Activated CD4-positive, alpha-beta T cell treated with anti-CD3 and anti-CD28 coated beads, Interleukin-2, amount 10 ng/mL, durations not matched to agents 24 days and 14 days (primary cell): Measurements from ENCODE around the gene SLF2. TPM values are rescaled to one million over a fixed set of nuclear protein-coding genes. Genes with fewer than 3 reads are reported as not detected.

Experiments
- DNase-seq: peaks from one replicate; pipeline ENCODE4 v3.0.0; 2022
- H3K27ac Mint-ChIP-seq: one replicate; pipeline ENCODE4 v1.8.0; 2022; ENCODE audit warnings: mild to moderate bottlenecking, mixed read lengths
- H3K27me3 Mint-ChIP-seq: one replicate; pipeline ENCODE4 v1.8.0; 2022; ENCODE audit warnings: mixed read lengths
- H3K36me3 Mint-ChIP-seq: one replicate; pipeline ENCODE4 v1.8.0; 2022; ENCODE audit warnings: low read depth, mild to moderate bottlenecking, mixed read lengths
- H3K4me1 Mint-ChIP-seq: one replicate; pipeline ENCODE4 v1.8.0; 2021; ENCODE audit warnings: mixed read lengths
- H3K4me3 Mint-ChIP-seq: one replicate; pipeline ENCODE4 v1.8.0; 2022; ENCODE audit warnings: mild to moderate bottlenecking, moderate library complexity, mixed read lengths
- H3K9me3 Mint-ChIP-seq: one replicate; pipeline ENCODE4 v1.8.0; 2021; ENCODE audit warnings: mixed read lengths
- intact Hi-C: fragments of 100-400 bp; cut with micrococcal nuclease; formaldehyde crosslinking; loops from one replicate; pipeline ENCODE4 v1.15.1; 2023
- total RNA-seq: library from RNA; stranded (reverse); gene quantifications from 2 replicates; pipeline ENCODE4 v1.2.3, GENCODE V29; 2022

Gene SLF2
- total RNA-seq, 1 donor from 2014 or later = 35.3 TPM

DNA sequence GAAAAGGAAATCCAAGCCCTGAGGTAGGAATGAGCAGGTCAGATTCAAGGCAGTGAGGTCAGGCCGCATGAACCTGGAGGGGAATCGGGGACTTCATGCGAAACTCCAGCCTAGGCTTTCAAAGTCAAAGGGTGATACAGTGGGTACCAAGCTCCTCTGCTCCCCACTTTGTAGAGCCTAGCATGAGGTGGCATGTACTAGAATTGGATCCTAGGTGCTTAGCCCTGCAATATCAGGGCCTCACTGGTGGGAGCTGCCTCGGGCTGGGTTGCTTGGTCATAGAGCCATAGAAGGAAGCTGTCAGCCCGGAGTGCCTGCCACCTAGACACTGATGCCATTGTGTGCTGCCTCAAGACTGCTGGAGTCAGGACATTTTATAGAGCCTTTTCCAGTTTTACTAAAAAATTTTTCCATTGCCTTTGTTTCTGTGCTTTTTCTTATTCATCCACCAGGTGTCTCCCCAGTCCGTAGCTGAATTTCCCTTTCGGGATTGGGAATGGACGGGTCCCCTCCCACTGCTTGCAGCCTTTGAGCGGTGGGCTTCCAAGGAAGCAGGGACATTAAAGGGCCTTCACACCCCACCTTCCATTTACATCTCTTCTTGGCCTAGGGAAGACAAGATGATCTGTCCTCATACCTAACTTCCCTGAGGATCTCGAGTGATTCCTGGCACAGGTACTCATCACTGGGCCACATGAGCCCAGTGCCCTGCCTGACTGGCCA lies 81.4 kb downstream of the SLF2 start:
- intact Hi-C loops = no loop called here
- Mint-ChIP-seq H3K4me1 (peaks cover 27% of the 10 kb centered on the region), H3K9me3 (no peaks in the 10 kb centered on the region), H3K36me3 (peaks cover 43% of the 10 kb centered on the region), H3K27me3 (no peaks in the 10 kb centered on the region), H3K27ac (no peak overlapping the region), H3K4me3 (no peak overlapping the region)
- no peak for DNase-seq

DNA sequence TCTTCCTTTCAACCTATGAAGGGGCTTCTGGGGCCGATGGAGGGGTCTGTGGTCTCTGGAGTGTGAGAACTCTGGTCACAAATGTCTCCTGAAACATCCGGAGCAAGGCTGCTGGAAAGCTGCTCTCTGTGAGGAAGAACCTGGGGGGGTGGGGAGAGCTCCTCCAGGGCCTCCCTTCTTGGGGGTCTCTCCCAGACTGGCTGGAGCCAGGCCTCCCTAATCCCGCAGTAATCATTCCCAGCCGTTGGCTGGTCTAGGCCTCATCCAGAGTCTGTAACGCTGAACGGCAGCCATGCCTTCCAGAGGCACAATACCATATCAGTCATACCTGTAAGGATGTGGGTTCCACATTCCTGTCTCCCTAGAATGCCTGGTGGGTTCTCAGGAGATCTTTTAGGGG lies 82.4 kb downstream of the SLF2 start:
- H3K9me3 Mint-ChIP-seq = no peaks in the 10 kb centered on the region

DNA sequence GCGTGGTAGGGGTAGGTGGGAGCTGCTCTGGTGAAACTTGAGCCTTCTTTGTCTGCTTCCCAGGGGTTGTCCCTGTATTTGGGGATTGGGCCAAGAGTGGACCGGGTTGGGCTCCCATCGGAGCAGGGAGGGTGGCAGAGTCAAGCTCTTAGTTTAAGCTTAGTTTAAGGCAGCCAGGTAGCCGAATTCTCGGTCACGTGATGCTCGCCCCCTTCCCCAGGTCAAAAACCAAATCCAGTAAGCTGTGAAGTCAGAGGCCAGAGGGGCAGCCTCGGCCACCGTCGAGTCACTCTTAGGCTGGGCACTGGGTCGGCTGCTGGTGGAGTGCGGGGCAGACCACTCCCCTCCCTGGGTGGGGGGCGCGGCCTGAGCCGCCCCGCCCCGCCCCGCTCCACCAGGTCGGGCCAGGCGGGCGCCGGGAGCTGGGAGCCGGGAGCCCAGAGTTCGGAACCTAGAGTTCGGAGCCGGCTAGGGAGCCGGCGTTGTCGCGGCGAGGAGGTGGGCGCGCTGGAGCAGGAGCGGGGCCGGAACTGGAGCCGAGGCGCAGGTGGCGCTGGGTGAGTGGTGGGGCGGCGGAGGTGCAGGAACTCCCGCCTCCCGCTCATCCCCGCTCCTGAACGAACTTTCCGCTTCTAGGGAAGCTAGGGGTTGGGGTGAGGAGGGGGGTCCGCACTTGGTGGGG lies 84.1 kb downstream of the SLF2 start:
- Mint-ChIP-seq H3K27me3 (no peaks in the 10 kb centered on the region), H3K4me3 (peak overlapping the region; percentile 83), H3K36me3 (peaks cover 22% of the 10 kb centered on the region), H3K27ac (peak overlapping the region; percentile 89), H3K9me3 (no peaks in the 10 kb centered on the region), H3K4me1 (peaks cover 22% of the 10 kb centered on the region)
- intact Hi-C loops = loop anchor here (1.0 kb wide), 3 partner anchors 10 to 35 kb away; partner anchors contain the start of genes MRPL43, SEMA4G and TWNK
- peak; percentile 83 for DNase-seq

More for the DNA sequence above, 82.4 kb downstream of the SLF2 start:
- Mint-ChIP-seq H3K27ac (no peak overlapping the region), H3K4me3 (no peak overlapping the region), H3K4me1 (peaks cover 25% of the 10 kb centered on the region), H3K27me3 (no peaks in the 10 kb centered on the region), H3K36me3 (peaks cover 36% of the 10 kb centered on the region)
- intact Hi-C loops = no loop called here
- DNase-seq = no peak

- Mint-ChIP-seq H3K9me3 (no peaks in the 10 kb centered on the region), H3K4me3 (peak overlapping the region; percentile 83), H3K27me3 (no peaks in the 10 kb centered on the region), H3K36me3 (peaks cover 20% of the 10 kb centered on the region), H3K4me1 (peaks cover 22% of the 10 kb centered on the region), H3K27ac (peak overlapping the region; percentile 89)
- intact Hi-C loops = loop anchor here (1.0 kb wide), 3 partner anchors 10 to 35 kb away; partner anchors contain the start of genes MRPL43 and TWNK
- peak; percentile 94 for DNase-seq
Observed at GRCh38 chr10:100997360-100998182, 84.8 kb downstream of the SLF2 start.

DNA sequence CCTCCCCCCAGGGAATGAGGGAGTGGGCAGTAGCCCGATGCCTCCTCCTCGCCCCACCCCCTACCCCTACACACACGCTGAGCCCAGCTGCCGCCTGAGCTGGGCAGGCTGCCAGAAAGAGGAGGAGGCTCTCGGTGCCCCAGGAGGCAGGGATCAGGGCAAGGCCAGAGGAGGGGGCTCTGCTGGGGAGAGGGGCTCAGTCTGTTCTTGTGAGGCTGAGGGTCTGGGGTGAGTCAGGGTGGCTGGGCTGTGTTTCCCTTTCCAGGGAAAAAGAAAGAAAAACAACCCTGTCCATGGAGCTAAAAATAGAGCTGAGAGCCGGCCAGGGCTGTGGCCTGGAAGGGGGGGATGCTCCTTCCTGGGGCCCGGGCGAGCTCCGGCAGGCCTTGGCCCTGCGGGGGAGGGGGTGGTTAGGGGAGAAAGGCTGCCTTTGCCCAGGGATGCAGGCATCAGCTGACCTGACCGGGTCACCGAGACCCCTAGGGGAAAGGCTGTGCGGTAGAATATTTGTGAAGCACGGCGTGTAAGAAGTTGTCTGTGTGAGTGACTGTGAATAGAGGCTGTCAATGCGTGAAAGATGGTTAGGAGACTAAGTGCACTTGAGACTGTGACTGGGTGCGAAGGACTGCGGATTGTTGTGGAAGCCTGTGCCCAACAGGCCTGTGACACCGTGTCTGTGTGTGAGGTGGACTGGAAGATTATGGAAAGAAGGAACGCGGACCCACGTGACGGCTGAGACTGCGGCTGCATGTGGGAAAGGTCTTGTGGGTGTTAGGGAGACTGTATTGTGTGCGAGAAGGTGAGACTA lies 85.6 kb downstream of the SLF2 start:
- Mint-ChIP-seq H3K27ac (peak overlapping the region; percentile 86), H3K4me1 (peaks cover 22% of the 10 kb centered on the region), H3K36me3 (peaks cover 14% of the 10 kb centered on the region), H3K27me3 (no peaks in the 10 kb centered on the region), H3K9me3 (no peaks in the 10 kb centered on the region), H3K4me3 (peak overlapping the region; percentile 83)
- intact Hi-C loops = loop anchor here (1.0 kb wide), 1 partner anchor 15 kb away; no protein-coding TSS in a partner anchor
- DNase-seq = peak; percentile 86

- Mint-ChIP-seq H3K4me1 (peaks cover 22% of the 10 kb centered on the region), H3K36me3 (peaks cover 8% of the 10 kb centered on the region), H3K9me3 (no peaks in the 10 kb centered on the region), H3K27ac (peak overlapping the region; percentile 86), H3K4me3 (peak overlapping the region; percentile 83), H3K27me3 (no peaks in the 10 kb centered on the region)
- intact Hi-C loops = loop anchor here (1.0 kb wide), 2 partner anchors 14 to 87 kb away; partner anchors contain the start of gene SLF2
- peak; percentile 95 for DNase-seq
Observed at GRCh38 chr10:100998991-100999741, 86.4 kb downstream of the SLF2 start.

DNA sequence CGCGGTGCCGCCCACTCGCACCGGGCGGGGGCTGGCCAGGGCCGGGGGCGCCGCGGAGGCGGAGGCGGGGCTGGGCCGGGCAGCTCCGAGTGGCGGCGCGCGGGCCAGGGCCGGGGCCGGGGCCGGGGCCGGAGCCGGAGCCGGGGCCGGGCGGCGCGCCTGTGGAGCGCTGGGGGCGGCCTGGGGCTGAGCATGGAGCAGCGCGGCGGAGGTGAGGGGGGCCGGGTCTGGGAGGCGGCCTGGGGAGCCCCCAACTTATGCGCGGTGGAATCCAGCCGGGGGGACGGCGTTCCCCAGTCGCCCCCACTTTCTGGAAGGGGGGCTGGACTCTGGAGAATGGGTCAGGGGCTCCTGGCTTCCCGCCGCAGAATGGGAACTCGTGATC lies 87.0 kb downstream of the SLF2 start, which contains the start of gene LZTS2:
TSS of gene LZTS2 (plus strand) at position 67 of the 385 bp plus-strand sequence. CDS start 2,731 bp downstream, outside the sequence.
- DNase-seq = no peak
- no peaks in the 10 kb centered on the region for H3K27me3 Mint-ChIP-seq
- peak within 1 kb of the TSS; percentile 83 for H3K4me3 Mint-ChIP-seq
- no peaks in the 10 kb centered on the region for H3K9me3 Mint-ChIP-seq
- H3K4me1 Mint-ChIP-seq = peaks cover 22% of the 10 kb centered on the region
- peak within 1 kb of the TSS; percentile 86 for H3K27ac Mint-ChIP-seq
- intact Hi-C loops = loop anchor here (1.0 kb wide), 1 partner anchor 87 kb away; the partner anchor contains the start of gene SLF2
- peaks cover 2% of the 10 kb centered on the region for H3K36me3 Mint-ChIP-seq

DNA sequence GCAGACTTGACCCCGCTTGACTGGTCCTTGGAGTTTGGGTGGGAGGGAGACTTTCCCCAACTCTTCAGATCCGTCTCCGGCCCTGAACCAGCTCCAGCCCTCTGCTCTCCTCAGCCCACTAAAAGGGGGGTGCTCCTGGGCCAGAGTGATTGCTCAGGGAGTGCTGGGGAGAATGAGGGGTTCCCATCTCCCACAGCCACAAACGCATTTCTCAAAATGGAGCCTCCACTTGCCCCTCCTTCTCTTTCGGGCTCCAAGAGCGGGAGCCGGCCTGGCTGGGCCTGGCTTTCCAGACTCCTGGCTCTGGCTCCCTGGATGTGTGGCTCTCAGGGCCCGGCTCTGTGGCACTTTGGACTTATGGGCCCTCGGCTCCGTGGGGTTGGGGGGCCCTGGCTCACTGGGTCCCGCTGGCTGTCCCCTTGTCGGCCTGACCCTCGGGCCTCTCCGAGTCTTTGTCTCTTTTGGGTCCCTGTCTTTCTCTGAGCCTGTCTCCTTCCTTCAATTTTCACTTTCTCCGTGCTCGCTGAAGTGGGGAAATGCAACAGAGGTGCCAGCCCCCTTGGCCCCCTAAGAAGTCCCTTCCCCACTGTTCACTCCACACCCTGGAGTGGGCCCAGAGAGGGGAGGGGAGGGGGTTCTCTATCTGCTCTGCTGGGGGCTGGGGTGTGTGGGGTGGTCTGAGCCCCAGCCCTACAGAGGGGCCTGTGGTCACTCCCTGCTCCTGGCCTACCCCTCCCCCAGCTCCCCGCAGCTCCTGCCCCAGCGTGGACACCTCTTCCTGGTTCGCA lies 87.6 kb downstream of the SLF2 start:
- intact Hi-C loops = no loop called here
- H3K4me1 Mint-ChIP-seq = peaks cover 22% of the 10 kb centered on the region
- H3K27ac Mint-ChIP-seq = no peak overlapping the region

DNA sequence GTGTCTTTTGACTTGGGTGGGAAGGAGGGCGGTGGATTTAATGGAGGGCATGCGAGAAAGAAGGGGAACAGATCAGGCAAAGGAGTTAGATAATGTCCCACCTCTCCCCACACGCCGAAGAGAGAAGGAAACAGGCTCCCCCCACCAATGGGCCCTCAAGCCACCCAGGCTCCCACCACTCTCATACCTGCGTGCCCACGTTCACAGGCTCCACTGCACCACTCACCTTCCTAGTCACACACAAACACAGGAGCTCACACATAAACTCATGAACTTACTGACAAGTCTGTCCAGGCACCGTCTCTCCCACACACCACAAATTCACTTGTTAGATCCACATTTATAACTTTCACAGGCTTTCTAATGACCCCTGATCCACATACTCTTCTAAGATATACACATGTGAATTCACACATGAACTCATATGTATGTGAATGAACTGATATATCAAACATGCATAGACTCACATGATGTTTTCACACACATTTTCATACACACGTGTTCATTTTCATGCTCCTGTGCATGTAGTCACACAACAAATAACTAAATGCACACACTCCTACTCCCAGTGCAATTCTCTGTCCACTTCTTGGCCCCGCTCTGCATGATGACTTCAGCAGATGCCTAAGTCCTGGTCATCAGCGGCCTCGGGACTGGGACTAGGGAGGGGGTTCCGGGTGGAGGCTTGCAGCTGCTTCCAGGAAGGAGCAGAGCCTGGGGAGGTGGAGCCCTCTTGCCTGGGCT lies 88.3 kb downstream of the SLF2 start:
- peak overlapping the region; percentile 59 for H3K4me3 Mint-ChIP-seq
- peaks cover 18% of the 10 kb centered on the region for H3K4me1 Mint-ChIP-seq
- peak overlapping the region; percentile 12 for H3K27ac Mint-ChIP-seq
- intact Hi-C loops = no loop called here
- no peak for DNase-seq
- H3K9me3 Mint-ChIP-seq = no peaks in the 10 kb centered on the region
- H3K36me3 Mint-ChIP-seq = no peaks in the 10 kb centered on the region
- no peaks in the 10 kb centered on the region for H3K27me3 Mint-ChIP-seq

More for the DNA sequence above, 87.6 kb downstream of the SLF2 start:
- Mint-ChIP-seq H3K27me3 (no peaks in the 10 kb centered on the region), H3K4me3 (peak overlapping the region; percentile 73), H3K9me3 (no peaks in the 10 kb centered on the region), H3K36me3 (no peaks in the 10 kb centered on the region)
- no peak for DNase-seq

GRCh38 chr10:101001659-101002035 lies 88.9 kb downstream of the SLF2 start:
- no peaks in the 10 kb centered on the region for H3K9me3 Mint-ChIP-seq
- no peaks in the 10 kb centered on the region for H3K27me3 Mint-ChIP-seq
- H3K36me3 Mint-ChIP-seq = no peaks in the 10 kb centered on the region
- DNase-seq = no peak
- H3K4me3 Mint-ChIP-seq = no peak overlapping the region
- H3K4me1 Mint-ChIP-seq = peaks cover 12% of the 10 kb centered on the region
- no peak overlapping the region for H3K27ac Mint-ChIP-seq
- intact Hi-C loops = no loop called here

- H3K27ac Mint-ChIP-seq = no peak overlapping the region
- H3K4me1 Mint-ChIP-seq = peaks cover 11% of the 10 kb centered on the region
- no peaks in the 10 kb centered on the region for H3K27me3 Mint-ChIP-seq
- H3K4me3 Mint-ChIP-seq = no peak overlapping the region
- H3K9me3 Mint-ChIP-seq = no peaks in the 10 kb centered on the region
- no peaks in the 10 kb centered on the region for H3K36me3 Mint-ChIP-seq
- intact Hi-C loops = no loop called here
- DNase-seq = no peak
Observed at GRCh38 chr10:101002456-101002855, 89.7 kb downstream of the SLF2 start.
